Coronary artery (tissue), 2 donors: ENCODE data around the gene CDH23.
"Not testable (repeated sequence)": the region's sequence is repeated elsewhere in the genome, so short reads cannot be mapped to it uniquely, and the experiment has no call there.

Source experiments
- DNase-seq: peaks from one replicate; pipeline ENCODE4 v3.0.0-alpha.2; 2017; ENCODE audit warnings: low spot score
- H3K27ac ChIP-seq, 2 donors: fragments of 200-600 bp; sonication (generic); one replicate each; pipeline ENCODE4 v1.5.1; 2016 to 2019
- H3K4me3 ChIP-seq: fragments of 200-600 bp; sonication (generic); 2 replicates; pipeline ENCODE4 v1.5.1; 2016; ENCODE audit warnings: mild to moderate bottlenecking, moderate library complexity
- TF ChIP-seq, protein P1 (sequence below): fragments of 200-600 bp; sonication (generic); IDR thresholded peaks from one replicate; pipeline ENCODE4 v1.5.1; 2019; ENCODE audit warnings: antibody characterized with exemption

CDH23 gene

DNA sequence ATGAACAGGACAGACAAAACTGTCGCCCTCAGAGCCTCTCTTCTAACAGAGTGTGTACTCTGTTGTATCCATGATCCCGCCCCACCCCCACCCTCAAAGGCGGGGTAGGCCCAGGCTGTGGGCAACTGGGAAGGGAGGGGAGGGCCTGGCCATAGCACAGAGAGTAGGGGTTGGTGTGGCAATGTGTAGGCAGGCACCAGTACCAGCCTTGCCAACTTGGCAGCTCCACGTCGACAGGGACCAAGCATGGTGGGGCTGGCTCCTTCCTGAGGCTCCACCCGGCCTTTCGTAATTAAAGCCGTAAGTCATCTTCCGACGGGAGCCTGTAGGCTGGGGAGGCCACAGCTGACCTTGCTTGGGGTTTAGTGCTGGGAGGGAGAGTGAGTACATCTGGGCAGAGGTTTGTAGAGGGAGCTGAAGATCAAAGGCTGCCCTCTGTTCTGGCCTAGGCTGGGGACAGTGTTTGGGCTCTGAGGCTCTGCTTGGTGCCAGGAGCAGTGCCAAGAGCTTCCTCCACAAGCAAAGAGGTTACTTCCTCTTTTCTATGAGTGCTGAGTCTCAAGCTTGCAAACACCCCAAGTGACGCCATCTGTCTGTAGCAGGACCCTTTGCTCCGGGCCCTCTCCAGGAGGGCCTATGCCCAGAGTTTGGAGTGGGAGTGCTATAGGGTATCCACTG lies 201.2 kb downstream of the CDH23 start:
- TF ChIP-seq, protein P1, sequence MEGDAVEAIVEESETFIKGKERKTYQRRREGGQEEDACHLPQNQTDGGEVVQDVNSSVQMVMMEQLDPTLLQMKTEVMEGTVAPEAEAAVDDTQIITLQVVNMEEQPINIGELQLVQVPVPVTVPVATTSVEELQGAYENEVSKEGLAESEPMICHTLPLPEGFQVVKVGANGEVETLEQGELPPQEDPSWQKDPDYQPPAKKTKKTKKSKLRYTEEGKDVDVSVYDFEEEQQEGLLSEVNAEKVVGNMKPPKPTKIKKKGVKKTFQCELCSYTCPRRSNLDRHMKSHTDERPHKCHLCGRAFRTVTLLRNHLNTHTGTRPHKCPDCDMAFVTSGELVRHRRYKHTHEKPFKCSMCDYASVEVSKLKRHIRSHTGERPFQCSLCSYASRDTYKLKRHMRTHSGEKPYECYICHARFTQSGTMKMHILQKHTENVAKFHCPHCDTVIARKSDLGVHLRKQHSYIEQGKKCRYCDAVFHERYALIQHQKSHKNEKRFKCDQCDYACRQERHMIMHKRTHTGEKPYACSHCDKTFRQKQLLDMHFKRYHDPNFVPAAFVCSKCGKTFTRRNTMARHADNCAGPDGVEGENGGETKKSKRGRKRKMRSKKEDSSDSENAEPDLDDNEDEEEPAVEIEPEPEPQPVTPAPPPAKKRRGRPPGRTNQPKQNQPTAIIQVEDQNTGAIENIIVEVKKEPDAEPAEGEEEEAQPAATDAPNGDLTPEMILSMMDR = no peak
- no peak for DNase-seq
- peak overlapping the region; percentile 24 to 83 for H3K27ac ChIP-seq
- H3K4me3 ChIP-seq = no peak overlapping the region

- DNase-seq = peak; percentile 84
- TF ChIP-seq, protein P1 = no peak
- Histone ChIP-seq H3K4me3 (no peak overlapping the region), H3K27ac (peak overlapping the region; percentile 24 to 83)
Measured at GRCh38 chr10:71598621-71599055, 201.9 kb downstream of the CDH23 start.

DNA sequence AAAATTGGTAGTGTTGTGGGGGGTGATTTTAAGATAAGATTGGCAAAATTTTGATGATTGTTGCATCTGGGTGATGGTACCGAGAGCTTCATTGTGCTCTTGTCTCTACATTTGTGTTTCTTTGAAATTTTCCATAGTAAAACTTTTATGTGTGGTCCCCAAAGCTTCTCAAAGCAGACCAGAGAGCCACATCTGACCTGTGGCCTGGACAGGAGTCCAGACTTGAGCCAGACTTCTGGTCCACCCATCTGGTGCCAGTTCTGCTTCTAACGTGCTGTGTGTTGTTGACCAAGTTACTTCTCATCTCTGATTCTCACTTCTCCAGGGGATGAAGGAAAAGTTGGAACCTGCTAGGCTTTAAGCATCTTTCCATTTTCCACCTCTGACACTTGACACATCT lies 202.8 kb downstream of the CDH23 start:
- Histone ChIP-seq H3K4me3 (no peak overlapping the region), H3K27ac (peak overlapping the region in 1 of 2 donors; percentile 83)
- no peak for DNase-seq
- TF ChIP-seq, protein P1 = no peak

DNA sequence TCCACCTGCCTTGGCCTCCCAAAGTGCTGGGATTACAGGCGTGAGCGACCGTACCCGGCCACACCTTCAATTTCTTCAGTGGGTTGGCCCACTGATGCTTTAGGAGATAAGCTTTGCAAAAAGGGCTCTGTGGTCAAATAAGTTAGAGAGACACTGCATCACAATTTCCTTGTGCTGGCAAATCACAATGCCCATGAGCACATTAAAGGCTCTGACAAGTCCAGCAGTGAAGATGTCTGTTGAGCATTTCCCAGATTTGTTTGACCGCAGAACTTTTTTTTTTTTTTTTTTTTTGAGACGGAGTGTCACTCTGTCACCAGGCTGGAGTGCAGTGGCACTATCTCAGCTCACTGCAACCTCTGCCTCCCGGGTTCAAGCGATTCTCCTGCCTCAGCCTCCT lies 203.5 kb downstream of the CDH23 start:
- peak overlapping the region in 1 of 2 donors; percentile 35 for H3K27ac ChIP-seq
- DNase-seq, H3K4me3 ChIP-seq: not testable (repeated sequence)

- Histone ChIP-seq H3K4me3 (no peak overlapping the region), H3K27ac (peak overlapping the region in 1 of 2 donors; percentile 35)
- TF ChIP-seq, protein P1 = no peak
- no peak for DNase-seq
Measured at GRCh38 chr10:71600849-71601248, 204.1 kb downstream of the CDH23 start.

GRCh38 chr10:71601273-71601672 lies 204.6 kb downstream of the CDH23 start:
- no peak overlapping the region for H3K4me3 ChIP-seq

DNA sequence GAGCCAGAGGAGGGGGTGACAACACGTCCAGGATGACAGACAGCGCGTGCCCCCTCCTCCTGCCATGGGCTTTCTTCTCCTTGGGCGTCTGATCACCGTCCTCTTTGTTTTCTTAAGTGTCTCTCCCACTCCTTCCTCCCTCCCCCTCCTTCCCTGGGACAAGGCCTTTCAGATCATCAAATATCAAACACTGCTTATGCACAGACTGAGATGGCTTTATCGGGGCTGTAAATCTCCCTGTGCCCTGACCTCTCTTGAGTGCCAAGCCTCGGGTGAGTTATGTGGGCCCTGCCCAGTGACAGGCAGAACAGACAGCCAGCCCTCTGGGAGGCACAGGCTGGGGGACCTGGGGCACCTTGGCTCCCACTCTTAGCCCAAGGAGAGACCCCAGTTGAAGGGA lies 206.4 kb downstream of the CDH23 start:
- H3K4me3 ChIP-seq = no peak overlapping the region
- DNase-seq = no peak
- TF ChIP-seq, protein P1 = no peak
- H3K27ac ChIP-seq = no peak overlapping the region

More at GRCh38 chr10:71601273-71601672, 204.6 kb downstream of the CDH23 start:
- DNase-seq = no peak
- H3K27ac ChIP-seq = no peak overlapping the region
- TF ChIP-seq, protein P1 = no peak
